ENCODE results near the gene SPRY4.
"Not testable (repeated sequence)": the region's sequence is repeated elsewhere in the genome, so short reads cannot be mapped to it uniquely, and the experiment has no call there.

SPRY4 gene

GRCh38 chr5:142290577-142291299 lies 34.1 kb downstream of the SPRY4 start:
- DNase-seq = no peak

GRCh38 chr5:142289708-142290576 lies 34.9 kb downstream of the SPRY4 start:
- no peak for DNase-seq

- no peak for DNase-seq
These were observed 36.9 kb downstream of the SPRY4 start for GRCh38 chr5:142287973-142288313.

- DNase-seq = no peak
These were observed 37.5 kb downstream of the SPRY4 start for GRCh38 chr5:142287096-142287972.

- DNase-seq = no peak
These were observed 38.7 kb downstream of the SPRY4 start for GRCh38 chr5:142286111-142286510.

GRCh38 chr5:142283304-142283703 lies 41.5 kb downstream of the SPRY4 start:
- DNase-seq = no peak

GRCh38 chr5:142281966-142282365 lies 42.9 kb downstream of the SPRY4 start:
- DNase-seq = no peak

GRCh38 chr5:142281008-142281367 lies 43.8 kb downstream of the SPRY4 start:
- DNase-seq = no peak

- DNase-seq = no peak
These were observed 44.5 kb downstream of the SPRY4 start for GRCh38 chr5:142280066-142281007.

- no peak for DNase-seq
These were observed 46.2 kb downstream of the SPRY4 start for GRCh38 chr5:142278627-142279026.

GRCh38 chr5:142277796-142278195 lies 47.0 kb downstream of the SPRY4 start:
- no peak for DNase-seq

- no peak for DNase-seq
These were observed 48.3 kb downstream of the SPRY4 start for GRCh38 chr5:142276517-142276916.

- no peak for DNase-seq
These were observed 49.3 kb downstream of the SPRY4 start for GRCh38 chr5:142275496-142275895.

- DNase-seq = not testable (repeated sequence)
These were observed 52.2 kb downstream of the SPRY4 start for GRCh38 chr5:142272596-142272995.

- not testable (repeated sequence) for DNase-seq
These were observed 60.7 kb downstream of the SPRY4 start for GRCh38 chr5:142264084-142264483.

- DNase-seq = no peak
These were observed 61.5 kb downstream of the SPRY4 start for GRCh38 chr5:142263346-142263745.

GRCh38 chr5:142262683-142263082 lies 62.1 kb downstream of the SPRY4 start:
- no peak for DNase-seq
